ENCODE data around the gene GNL3L.
"Not testable (repeated sequence)": the region's sequence is repeated elsewhere in the genome, so short reads cannot be mapped to it uniquely, and the experiment has no call there.

The GNL3L gene

DNA sequence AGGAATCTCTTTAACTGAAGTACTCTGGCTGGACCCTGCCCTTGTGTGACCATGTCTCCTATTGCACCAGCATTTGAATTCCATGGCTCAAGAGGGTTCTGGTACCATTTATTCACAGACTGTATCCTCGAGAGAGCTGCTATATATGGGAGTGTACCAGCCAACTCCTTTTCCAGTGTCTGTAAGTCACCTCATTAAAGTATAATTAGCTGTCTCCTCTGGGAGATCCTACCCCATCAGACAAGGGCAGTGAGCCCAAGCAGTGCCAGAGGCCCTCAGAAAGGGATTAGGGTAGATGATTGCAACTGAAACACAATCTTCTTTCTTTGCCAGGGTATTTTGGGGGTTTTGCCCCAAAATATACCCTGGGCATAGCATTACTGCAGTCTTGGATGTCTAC is 31.6 kb downstream of the GNL3L start:
- DNase-seq (ENCODE audit: low spot score), result no peak

DNA sequence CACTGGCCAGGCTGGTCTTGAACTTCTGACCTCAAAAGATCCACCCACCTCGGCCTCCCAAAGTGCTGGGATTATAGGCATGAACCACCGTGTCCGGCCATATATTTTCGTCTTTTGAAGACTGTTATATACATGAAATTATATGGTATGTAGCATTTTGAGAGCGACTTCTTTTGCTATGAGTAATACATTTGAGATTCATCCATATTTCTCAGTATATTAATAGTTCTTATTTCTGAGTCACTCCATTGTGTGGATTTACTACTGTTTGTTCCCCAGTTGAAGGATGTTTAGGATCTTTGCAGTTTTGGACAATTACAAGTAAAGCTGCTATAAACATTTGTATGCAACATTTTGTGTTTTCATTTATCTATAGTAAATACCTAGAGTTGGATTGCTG is 34.9 kb downstream of the GNL3L start:
- no peak for DNase-seq (ENCODE audit: low spot score)

DNA sequence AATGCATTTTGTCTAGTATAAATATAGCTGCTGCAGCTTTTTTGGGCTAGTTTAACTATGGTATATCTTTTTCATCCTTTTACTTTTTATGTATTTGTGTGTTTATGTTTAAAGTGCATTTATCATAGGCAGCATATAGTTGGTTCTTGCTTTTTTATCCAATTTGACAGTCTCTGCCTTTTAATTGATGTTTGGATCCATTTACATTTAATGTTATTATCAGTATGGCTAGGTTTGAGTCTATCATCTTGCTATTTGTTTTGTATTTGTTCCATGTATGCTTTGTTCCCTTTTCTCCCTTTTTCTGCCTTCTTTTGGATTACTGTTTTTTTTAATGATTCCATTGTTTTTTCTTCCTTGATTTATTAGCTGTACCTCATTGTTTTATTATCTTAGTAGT is 40.3 kb downstream of the GNL3L start:
- no peak for DNase-seq (ENCODE audit: low spot score)

DNA sequence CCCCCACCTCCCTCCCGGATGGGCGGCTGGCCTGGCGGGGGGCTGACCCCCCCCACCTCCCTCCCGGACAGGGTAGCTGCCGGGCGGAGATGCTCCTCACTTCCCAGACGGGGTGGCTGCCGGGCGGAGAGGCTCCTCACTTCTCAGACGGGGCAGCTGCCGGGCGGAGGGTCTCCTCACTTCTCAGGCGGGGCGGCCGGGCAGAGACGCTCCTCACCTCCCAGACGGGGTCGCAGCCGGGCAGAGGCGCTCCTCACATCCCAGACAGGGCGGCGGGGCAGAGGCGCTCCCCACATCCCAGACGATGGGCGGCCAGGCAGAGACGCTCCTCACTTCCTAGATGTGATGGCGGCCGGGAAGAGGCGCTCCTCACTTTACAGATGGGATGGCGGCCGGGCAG is 42.6 kb downstream of the GNL3L start:
- DNase-seq (ENCODE audit: low spot score), result not testable (repeated sequence)

DNA sequence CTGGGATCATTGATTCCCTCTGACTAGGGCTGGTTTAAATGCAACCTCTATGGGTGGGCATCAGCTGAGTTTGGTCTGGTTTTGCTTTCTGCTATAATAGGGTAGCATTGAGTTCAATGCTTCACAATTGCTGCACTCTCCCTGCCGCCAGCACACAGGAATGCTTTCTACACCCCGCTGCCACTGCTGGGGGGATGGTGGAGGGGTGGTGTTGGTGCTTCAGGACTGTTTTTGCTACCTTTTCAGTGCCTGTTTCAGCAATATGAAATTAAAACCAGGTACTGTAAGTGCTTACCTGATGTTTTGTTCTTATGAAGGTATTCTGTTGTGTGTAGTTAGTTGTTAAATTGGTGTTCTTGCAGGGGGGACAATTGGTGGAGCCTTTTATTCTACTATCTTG is 67.7 kb downstream of the GNL3L start:
- no peak for DNase-seq (ENCODE audit: low spot score)

DNA sequence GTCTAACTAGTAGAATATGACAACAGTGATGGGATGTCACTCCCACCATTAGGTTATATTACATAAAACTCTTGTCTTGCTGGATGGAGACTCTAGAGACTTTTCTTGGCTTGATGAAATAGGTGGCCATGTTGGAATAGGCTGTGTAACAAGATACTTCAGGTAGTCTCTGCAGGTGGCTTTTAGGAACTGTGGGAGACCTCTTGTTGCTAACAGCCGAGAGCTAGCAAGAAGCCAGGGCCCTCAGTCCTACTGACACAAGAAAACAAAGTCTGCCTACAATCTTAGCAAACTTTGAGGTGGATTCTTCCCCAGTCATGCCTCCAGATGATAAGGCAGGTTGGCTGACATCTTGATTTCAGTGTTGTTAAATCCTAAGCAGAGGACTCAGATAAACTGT is 72.5 kb downstream of the GNL3L start:
- DNase-seq (ENCODE audit: low spot score), result no peak
